Thoracic aorta (tissue), 2 donors: ENCODE results near the gene LCE3B. TPM values are rescaled to one million over a fixed set of nuclear protein-coding genes. Genes with fewer than 3 reads are reported as not detected.
"Not testable (repeated sequence)": the region's sequence is repeated elsewhere in the genome, so short reads cannot be mapped to it uniquely, and the experiment has no call there.

Source experiments
- ATAC-seq: fragments of 150-250 bp; one replicate; pipeline ENCODE4 v1.8.0; 2017; ENCODE audit warnings: low read depth; ENCODE audit not compliant: insufficient number of reproducible peaks, low FRiP score
- DNase-seq: peaks from one replicate; pipeline ENCODE4 v3.0.0-alpha.2; 2020; ENCODE audit warnings: low spot score
- H3K27ac ChIP-seq, 2 donors: fragments of 200-600 bp; sonication (generic); 1 replicate in 1 of 2; 2 replicates in 1 of 2; pipeline ENCODE4 v1.5.1; 2016; ENCODE audit warnings: mild to moderate bottlenecking in 2 of 2, moderate library complexity in 2 of 2
- H3K27me3 ChIP-seq: fragments of 200-600 bp; sonication (generic); replicated peaks from 2 replicates; pipeline ENCODE4 v1.6.0; 2016; ENCODE audit warnings: mild to moderate bottlenecking; ENCODE audit not compliant: insufficient read depth
- H3K36me3 ChIP-seq: fragments of 200-600 bp; sonication (generic); one replicate; pipeline ENCODE4 v1.5.1; 2016
- H3K4me1 ChIP-seq, 2 donors: fragments of 200-600 bp; sonication (generic); 1 replicate in 1 of 2; 2 replicates in 1 of 2; pipeline versions ENCODE4 v1.5.1 to v1.6.0; 2016; ENCODE audit warnings: low read depth in 2 of 2, mild to moderate bottlenecking in 1 of 2; ENCODE audit not compliant: control insufficient read depth in 1 of 2
- H3K4me3 ChIP-seq: fragments of 200-600 bp; sonication (generic); 2 replicates; pipeline ENCODE4 v1.5.1; 2016; ENCODE audit warnings: mild to moderate bottlenecking
- H3K9me3 ChIP-seq: fragments of 200-600 bp; sonication (generic); 2 replicates; pipeline ENCODE4 v1.5.1; 2016
- total RNA-seq, 2 donors: library from RNA; depleted of rRNA; stranded (reverse); fragments of >200 nt; gene quantifications; one replicate each; pipeline versions ENCODE4 v1.1.0 to v1.2.3, GENCODE V29; 2016
- TF ChIP-seq, protein P1 (sequence below): fragments of 200-600 bp; sonication (generic); IDR thresholded peaks from one replicate; pipeline ENCODE4 v1.5.1; 2019; ENCODE audit warnings: antibody characterized with exemption

LCE3B gene, protein sequence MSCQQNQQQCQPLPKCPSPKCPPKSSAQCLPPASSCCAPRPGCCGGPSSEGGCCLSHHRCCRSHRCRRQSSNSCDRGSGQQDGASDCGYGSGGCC
- total RNA-seq = not detected

DNA sequence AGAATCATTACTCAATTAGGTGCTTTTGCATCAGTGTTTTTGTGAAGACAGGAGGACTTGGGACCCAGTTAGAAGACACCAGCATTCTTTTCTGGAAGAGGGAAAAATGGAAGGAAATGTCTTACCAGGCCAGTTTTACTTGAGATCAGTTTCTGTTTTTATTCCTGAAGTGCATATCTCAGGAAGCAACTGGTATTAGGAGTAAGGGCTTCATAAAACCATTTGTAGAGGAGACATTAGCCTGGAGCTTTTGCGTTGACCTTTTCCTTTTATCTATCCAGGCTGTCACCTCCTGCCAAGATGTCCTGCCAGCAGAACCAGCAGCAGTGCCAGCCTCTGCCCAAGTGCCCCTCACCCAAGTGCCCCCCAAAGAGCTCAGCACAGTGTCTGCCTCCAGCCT lies at the start of gene LCE3B:
Gene LCE3B (plus strand): TSS at position 301 of the 400 bp plus-strand sequence. CDS start 0 bp downstream, at position 301.
- Histone ChIP-seq H3K9me3 (no peaks in the 10 kb centered on the region), H3K4me1 (no peaks in the 10 kb centered on the region), H3K27ac (no peak within 1 kb of the TSS), H3K4me3 (no peak within 1 kb of the TSS), H3K36me3 (no peaks in the 10 kb centered on the region), H3K27me3 (no peaks in the 10 kb centered on the region)
- TF ChIP-seq, protein P1, sequence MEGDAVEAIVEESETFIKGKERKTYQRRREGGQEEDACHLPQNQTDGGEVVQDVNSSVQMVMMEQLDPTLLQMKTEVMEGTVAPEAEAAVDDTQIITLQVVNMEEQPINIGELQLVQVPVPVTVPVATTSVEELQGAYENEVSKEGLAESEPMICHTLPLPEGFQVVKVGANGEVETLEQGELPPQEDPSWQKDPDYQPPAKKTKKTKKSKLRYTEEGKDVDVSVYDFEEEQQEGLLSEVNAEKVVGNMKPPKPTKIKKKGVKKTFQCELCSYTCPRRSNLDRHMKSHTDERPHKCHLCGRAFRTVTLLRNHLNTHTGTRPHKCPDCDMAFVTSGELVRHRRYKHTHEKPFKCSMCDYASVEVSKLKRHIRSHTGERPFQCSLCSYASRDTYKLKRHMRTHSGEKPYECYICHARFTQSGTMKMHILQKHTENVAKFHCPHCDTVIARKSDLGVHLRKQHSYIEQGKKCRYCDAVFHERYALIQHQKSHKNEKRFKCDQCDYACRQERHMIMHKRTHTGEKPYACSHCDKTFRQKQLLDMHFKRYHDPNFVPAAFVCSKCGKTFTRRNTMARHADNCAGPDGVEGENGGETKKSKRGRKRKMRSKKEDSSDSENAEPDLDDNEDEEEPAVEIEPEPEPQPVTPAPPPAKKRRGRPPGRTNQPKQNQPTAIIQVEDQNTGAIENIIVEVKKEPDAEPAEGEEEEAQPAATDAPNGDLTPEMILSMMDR = no peak
- ATAC-seq (no peak), DNase-seq (no peak)

- TF ChIP-seq, protein P1 = no peak
- no peaks in the 10 kb centered on the region for H3K4me1 ChIP-seq
- no peak for DNase-seq
- H3K4me3 ChIP-seq = no peak overlapping the region
- ATAC-seq = no peak
- H3K27ac ChIP-seq = no peak overlapping the region
- H3K36me3 ChIP-seq = no peaks in the 10 kb centered on the region
- H3K9me3 ChIP-seq = peaks cover 4% of the 10 kb centered on the region
- no peaks in the 10 kb centered on the region for H3K27me3 ChIP-seq
Observed at GRCh38 chr1:152565115-152565514, 48.5 kb upstream of the LCE3B start.

DNA sequence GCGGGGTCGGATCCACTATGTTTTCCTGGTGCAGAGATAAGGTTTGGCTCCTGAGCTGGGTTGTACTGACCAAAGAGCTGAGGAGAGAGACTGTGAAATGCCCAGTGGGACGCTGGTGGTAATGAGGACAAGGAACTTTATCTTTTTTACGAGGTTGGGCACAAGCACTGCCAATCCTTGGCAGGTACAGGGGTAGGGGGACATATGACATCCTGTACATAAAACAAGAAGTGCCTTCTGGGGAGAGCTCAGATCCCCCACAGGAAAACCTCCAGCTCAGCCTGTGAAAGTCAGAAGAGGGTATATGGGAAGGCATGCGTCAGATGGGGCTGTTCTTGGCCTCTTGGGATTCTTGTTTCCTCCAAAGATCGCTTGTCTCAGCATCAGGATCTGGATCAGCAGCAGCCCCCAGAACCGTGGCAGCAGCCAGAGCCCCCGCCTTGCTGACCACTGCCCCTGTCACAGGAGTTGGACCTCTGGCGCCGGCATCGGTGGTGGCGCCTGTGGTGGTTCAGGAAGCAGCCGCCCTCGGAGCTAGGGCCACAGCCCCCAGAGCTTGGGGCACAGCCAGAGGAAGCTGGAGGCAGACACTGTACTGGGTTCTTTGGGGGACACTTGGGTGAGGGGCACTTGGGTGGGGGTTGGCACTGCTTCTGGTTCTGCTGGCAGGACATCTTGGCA lies 47.9 kb upstream of the LCE3B start:
- Histone ChIP-seq H3K27ac (no peak overlapping the region), H3K36me3 (no peaks in the 10 kb centered on the region), H3K4me1 (no peaks in the 10 kb centered on the region), H3K27me3 (no peaks in the 10 kb centered on the region), H3K4me3 (no peak overlapping the region), H3K9me3 (peaks cover 4% of the 10 kb centered on the region)
- no peak for ATAC-seq
- DNase-seq = no peak
- TF ChIP-seq, protein P1 = no peak

DNA sequence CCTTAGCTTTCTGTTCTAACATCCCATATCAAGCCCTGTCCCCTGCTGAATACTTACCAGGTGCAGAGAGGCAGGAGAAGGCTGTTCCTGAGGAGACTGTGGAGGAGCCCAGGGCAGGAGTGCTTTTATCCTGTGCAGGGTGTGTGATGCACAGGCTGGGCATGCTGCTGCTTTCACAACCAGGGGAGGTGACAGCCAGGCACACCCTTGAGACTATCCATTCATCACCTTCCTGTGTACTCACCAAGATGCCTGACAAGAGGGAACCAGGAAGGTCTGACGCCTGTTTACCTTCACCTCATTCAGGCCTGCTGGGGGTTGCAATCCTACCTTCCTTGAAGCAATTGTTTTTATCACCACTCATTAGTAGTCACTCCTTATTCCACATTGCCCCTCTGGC lies 46.9 kb upstream of the LCE3B start, which contains the start of gene LCE3E:
Gene LCE3E (minus strand): TSS at position 100 of the 400 bp plus-strand sequence. CDS start 572 bp downstream, outside the sequence.
- Histone ChIP-seq H3K27me3 (no peaks in the 10 kb centered on the region), H3K4me3 (no peak within 1 kb of the TSS), H3K4me1 (no peaks in the 10 kb centered on the region), H3K36me3 (no peaks in the 10 kb centered on the region), H3K9me3 (peaks cover 4% of the 10 kb centered on the region), H3K27ac (no peak within 1 kb of the TSS)
- ATAC-seq = no peak
- TF ChIP-seq, protein P1 = no peak
- DNase-seq = no peak

DNA sequence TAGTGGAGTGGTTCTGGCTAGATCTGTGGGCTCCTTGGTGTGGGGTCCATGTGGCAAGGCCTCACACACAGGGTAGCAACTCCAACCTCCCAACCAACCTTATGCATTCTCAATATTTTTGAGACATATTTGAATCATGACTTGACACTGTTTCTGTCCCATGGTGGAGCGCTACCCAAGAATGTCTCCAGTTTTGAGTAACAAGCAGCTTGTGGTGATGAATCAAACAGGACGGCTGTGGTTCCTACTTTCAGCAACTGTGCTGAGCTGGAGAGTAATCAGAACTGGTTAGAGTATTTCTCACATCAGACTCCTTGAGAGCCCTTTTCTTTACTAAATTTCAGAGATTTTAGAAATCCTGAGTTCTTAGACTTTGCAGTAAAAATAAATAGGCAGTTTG lies 36.4 kb upstream of the LCE3B start:
- Histone ChIP-seq H3K36me3 (no peaks in the 10 kb centered on the region), H3K9me3 (no peaks in the 10 kb centered on the region), H3K4me3 (no peak overlapping the region), H3K27ac (no peak overlapping the region), H3K4me1 (no peaks in the 10 kb centered on the region), H3K27me3 (no peaks in the 10 kb centered on the region)
- no peak for DNase-seq
- no peak for ATAC-seq
- TF ChIP-seq, protein P1 = no peak

GRCh38 chr1:152579526-152579925 lies 34.1 kb upstream of the LCE3B start:
- H3K4me3 ChIP-seq, H3K27me3 ChIP-seq, DNase-seq, H3K9me3 ChIP-seq, ATAC-seq, H3K27ac ChIP-seq, H3K4me1 ChIP-seq, H3K36me3 ChIP-seq: not testable (repeated sequence)
